NCI-H510A (cell line): ENCODE results near the gene QSER1.
A peak's percentile ranks its signal among the peaks of the same experiment; 100 is the strongest.

Experiments used
- DNase-seq: peaks from one replicate; lab custom pipeline; 2025; lab: John Stamatoyannopoulos, UW

QSER1 gene

GRCh38 chr11:32890843-32891656 is 1.6 kb upstream of the QSER1 start:
- DNase-seq, result no peak

GRCh38 chr11:32891657-32892354 is 805 bp upstream of the QSER1 start:
- DNase-seq, result no peak

DNA sequence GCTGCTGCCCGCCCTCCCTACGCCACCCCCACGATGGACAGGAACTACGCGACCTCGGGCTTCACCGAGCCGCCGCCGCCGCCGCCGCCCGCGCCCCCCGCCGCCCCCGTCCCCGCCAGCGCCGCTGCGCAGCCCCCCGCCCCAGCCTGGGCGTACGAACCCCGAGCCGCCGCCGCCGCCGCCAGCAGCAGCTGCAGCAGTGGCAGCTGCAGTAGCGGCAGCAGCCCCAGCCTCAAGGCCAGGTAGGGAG is 407 bp downstream of the QSER1 start:
- no peak for DNase-seq

DNA sequence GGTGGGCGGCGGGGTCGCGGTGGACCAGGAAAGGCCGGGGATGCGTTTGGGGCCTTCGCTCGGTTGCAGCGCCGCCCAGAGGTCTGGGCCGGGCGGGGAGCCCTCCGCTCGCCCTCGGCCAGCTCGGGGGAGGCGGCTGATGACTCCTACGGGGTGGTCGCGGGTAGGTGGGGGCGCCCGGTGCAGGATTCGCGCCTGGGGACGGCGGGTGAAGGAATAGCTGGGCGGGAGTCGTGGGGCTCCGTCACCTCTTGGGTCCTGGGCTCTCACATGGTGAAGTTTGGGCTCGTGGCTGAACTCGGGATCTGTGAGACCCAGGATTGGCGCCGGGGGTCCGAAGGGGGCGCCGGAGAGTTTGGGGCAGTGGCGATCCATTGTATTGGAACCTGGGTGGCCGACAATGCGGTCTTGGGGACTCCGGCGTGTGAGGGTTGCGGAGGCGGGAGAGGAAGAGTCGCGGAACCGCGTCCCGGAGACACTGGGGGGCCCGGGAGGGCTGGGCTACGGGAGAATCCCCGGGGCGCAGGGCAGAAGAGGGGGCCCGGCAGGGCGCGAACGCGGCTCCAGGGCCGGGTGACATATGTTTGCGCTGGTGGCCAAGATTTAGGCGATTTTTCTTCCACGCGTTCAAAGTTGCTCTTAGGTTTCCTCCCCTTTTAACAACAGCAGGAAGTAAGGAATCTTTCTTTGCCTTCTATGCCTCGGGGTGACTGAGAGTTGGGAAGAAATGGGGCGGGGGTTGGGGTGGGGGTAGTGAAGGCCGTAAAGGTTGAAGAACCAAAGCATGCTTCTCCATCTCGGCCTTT is 935 bp downstream of the QSER1 start:
- DNase-seq, result no peak

- peak; percentile 34 for DNase-seq
Measured at GRCh38 chr11:32894149-32894827, 1.7 kb downstream of the QSER1 start.

DNA sequence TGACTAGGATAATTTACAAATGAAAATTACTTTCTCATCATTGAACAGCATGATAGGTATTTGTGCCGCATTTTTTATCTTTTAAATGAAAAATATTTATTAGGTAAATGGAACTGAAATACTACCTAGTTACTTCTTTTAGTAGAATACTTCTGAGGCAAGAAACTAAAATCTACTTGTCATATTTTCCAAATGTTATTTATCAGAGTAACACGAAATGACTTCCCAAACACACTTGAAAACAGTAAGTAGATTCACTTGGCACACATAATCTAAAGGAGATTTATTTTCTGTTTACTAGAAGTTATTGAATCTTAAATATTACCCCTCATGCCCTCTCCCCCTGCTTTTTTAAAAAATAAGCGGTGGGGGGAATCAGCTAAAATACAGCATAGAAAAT is 2.3 kb downstream of the QSER1 start:
- DNase-seq, result no peak

- DNase-seq, result no peak
Measured at GRCh38 chr11:32895471-32895870, 2.9 kb downstream of the QSER1 start.

- no peak for DNase-seq
Measured at GRCh38 chr11:32897103-32897502, 4.5 kb downstream of the QSER1 start.

GRCh38 chr11:32899438-32899837 is 6.8 kb downstream of the QSER1 start:
- DNase-seq, result no peak

DNA sequence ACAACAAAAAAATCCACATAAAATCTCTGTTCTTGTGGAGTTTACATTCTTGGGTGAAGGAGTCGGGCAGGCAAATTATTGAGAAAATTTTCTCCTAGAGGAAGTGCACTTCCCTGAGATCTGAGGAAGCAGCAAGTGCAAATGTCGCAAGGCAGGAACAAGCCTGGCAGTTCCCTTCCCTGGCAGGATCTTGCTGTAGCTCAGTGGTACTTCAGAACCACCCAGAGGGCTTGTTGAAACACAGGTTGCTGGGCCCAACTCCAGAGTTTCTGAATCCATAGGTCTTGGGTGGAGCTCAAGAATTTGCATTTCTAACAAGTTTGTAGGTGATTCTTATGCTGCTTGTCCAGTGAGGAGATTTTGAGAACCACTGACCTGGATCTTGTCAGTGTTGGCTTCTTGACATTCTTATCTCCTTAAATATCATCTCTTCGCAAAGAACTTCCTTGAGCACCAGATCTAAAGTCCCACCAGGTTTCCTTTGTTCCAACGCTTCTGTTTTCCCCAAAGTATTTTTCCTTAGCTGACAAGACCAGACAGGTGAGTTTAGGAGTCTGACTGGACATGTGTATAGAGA is 9.6 kb downstream of the QSER1 start:
- no peak for DNase-seq

GRCh38 chr11:32905028-32905667 is 12.5 kb downstream of the QSER1 start:
- no peak for DNase-seq

DNA sequence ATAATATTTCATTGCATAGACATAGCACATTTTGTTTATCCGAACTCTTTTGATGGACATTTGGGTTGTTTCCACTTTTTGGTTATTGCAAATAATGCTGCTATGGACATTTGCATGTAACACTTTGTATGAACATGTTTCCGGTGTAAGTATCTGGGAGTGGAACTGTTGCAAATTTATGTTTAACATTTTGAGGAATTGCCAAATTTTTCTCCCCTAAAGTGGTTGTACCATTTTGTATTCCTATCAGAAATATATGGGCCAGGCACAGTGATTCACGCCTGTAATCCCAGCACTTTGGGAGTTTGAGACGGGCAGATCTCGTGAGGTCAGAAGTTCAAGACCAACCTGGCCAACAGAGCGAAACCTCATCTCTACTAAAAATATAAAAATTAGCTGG is 16.0 kb downstream of the QSER1 start:
- no peak for DNase-seq

DNA sequence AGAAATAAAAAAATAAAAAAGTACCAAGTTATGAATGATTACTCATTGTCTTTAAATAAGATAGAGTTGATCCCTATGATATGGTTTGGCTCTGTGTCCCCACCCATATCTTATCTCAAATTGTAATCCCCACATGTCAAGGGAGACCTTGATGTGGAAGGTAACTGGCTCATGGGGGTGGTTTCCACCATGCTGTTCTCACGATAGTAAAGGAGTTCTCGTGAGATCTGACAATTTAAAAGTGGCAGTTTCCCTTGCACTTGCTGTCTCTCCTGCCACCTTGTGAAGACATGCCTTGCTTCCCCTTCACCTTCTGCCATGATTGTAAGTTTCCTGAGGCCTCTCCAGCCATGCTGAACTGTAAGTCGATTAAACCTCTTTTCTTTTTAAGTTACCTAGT is 18.8 kb downstream of the QSER1 start:
- DNase-seq, result no peak

DNA sequence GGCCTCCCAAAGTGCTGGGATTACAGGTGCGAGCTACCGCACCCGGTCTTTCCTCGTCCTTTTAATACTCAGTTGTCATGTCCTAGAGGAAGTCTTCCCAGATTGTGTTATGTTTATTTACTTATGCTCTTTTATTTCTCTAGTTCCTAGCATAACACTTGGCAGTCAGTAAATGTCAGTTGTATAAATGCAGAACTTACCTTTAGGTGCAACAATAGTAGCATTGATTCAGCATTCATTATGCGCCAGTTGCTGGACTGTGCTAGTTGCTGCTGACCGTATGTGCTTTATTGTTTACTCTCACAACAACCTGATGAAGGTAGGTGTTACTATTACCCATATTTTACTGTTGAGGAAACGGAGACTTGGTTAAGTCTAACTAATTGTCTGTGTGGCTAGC is 20.8 kb downstream of the QSER1 start:
- no peak for DNase-seq

- no peak for DNase-seq
Measured at GRCh38 chr11:32916361-32916760, 23.8 kb downstream of the QSER1 start.

- DNase-seq, result no peak
Measured at GRCh38 chr11:32916994-32917393, 24.4 kb downstream of the QSER1 start.

GRCh38 chr11:32918427-32918826 is 25.8 kb downstream of the QSER1 start:
- no peak for DNase-seq

- no peak for DNase-seq
Measured at GRCh38 chr11:32919338-32919737, 26.7 kb downstream of the QSER1 start.

GRCh38 chr11:32920570-32920969 is 28.0 kb downstream of the QSER1 start:
- DNase-seq, result no peak

DNA sequence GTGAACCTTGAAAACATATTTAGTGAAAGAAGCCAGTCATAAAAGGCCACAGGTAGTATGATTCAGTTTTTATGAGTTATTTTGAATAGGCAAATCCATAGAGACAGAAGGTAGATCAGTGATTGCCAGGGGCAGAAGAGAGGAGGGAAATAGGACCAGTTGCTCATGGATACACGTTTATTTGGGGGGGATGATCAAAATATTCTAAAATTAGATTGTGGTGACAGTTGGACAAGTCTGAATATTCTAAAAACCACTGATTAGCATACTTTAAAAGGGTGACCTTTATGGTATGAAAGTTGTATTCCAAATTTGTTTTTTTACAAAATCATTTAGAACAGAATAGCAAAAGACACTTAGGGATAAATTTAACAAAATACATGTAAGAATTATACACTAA is 28.6 kb downstream of the QSER1 start:
- no peak for DNase-seq

DNA sequence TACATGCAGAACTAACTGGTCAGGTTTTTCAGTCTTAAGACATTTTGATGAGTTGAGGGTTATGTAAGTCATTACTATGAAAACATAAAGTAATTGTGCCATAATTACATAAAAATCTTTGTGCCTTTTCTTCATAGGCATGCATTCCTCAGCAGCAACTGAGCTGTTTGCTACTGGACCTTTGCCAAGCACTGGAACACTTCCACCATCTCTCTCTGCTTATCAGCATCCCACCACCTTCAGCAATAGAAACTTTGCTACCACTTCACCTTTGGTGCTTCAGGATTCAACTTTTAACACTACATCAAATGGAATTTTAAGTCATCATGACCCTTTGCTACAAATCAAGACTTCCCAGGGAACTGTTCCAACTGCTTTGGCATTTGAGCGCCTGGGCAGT is 39.0 kb downstream of the QSER1 start:
- DNase-seq, result no peak

DNA sequence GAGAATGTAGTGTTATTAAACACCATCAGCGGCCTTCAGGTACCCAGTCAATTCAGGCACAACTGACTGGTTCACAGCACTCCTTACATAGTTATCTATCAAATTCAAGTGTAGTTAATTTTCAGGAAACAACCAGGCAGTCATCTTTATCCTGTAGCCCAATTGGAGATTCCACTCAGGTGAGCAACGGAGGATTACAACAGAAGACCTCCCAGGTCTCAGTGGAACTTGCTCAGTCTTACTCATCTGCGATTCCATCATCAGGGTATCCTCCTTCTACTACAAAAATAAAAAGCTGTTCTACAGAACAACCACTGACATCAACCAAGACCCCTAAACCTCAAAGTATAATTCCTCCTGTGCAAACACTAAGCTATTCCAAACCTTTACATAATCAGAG is 39.6 kb downstream of the QSER1 start:
- no peak for DNase-seq
